ENCODE data around the gene OR10V1. TPM values are rescaled to one million over a fixed set of nuclear protein-coding genes. Genes with fewer than 3 reads are reported as not detected.

The OR10V1 gene
- total and polyA plus RNA-seq, 2 of the 4 experiments (the other 2 are of a cell fraction) = not detected

- TF ChIP-seq, protein P1, sequence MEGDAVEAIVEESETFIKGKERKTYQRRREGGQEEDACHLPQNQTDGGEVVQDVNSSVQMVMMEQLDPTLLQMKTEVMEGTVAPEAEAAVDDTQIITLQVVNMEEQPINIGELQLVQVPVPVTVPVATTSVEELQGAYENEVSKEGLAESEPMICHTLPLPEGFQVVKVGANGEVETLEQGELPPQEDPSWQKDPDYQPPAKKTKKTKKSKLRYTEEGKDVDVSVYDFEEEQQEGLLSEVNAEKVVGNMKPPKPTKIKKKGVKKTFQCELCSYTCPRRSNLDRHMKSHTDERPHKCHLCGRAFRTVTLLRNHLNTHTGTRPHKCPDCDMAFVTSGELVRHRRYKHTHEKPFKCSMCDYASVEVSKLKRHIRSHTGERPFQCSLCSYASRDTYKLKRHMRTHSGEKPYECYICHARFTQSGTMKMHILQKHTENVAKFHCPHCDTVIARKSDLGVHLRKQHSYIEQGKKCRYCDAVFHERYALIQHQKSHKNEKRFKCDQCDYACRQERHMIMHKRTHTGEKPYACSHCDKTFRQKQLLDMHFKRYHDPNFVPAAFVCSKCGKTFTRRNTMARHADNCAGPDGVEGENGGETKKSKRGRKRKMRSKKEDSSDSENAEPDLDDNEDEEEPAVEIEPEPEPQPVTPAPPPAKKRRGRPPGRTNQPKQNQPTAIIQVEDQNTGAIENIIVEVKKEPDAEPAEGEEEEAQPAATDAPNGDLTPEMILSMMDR (conservative IDR thresholded peaks at IDR 0.05; ENCODE audit: low read depth, low read length) = no peak
- TF ChIP-seq, protein P2, sequence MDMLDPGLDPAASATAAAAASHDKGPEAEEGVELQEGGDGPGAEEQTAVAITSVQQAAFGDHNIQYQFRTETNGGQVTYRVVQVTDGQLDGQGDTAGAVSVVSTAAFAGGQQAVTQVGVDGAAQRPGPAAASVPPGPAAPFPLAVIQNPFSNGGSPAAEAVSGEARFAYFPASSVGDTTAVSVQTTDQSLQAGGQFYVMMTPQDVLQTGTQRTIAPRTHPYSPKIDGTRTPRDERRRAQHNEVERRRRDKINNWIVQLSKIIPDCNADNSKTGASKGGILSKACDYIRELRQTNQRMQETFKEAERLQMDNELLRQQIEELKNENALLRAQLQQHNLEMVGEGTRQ (IDR thresholded peaks at IDR 0.05; ENCODE audit: low read depth, low read length) = no peak
- TF ChIP-seq RAD21 (IDR thresholded peaks at IDR 0.05; ENCODE audit: low read length) = no peak
- no peak for TF ChIP-seq RCOR1 (IDR thresholded peaks at IDR 0.05; ENCODE audit: insufficient replicate concordance, low read length)
- no peak for TF ChIP-seq MAFK (IDR thresholded peaks at IDR 0.05; ENCODE audit: low read depth, low read length)
- TF ChIP-seq MAZ (IDR thresholded peaks at IDR 0.05; ENCODE audit: borderline replicate concordance, low read depth, low read length) = no peak
- TF ChIP-seq POLR2A (IDR thresholded peaks at IDR 0.05; ENCODE audit: low read depth, low read length) = no peak
- TF ChIP-seq NFE2L2 (IDR thresholded peaks at IDR 0.05; ENCODE audit: low read depth, low read length) = no peak
- TF ChIP-seq CHD1 (IDR thresholded peaks at IDR 0.05; ENCODE audit: low read depth, low read length) = no peak
- TF ChIP-seq SMC3 (IDR thresholded peaks at IDR 0.05; ENCODE audit: low read depth, low read length) = no peak
- TF ChIP-seq, protein P3, sequence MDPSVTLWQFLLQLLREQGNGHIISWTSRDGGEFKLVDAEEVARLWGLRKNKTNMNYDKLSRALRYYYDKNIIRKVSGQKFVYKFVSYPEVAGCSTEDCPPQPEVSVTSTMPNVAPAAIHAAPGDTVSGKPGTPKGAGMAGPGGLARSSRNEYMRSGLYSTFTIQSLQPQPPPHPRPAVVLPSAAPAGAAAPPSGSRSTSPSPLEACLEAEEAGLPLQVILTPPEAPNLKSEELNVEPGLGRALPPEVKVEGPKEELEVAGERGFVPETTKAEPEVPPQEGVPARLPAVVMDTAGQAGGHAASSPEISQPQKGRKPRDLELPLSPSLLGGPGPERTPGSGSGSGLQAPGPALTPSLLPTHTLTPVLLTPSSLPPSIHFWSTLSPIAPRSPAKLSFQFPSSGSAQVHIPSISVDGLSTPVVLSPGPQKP (IDR thresholded peaks at IDR 0.05; ENCODE audit: borderline replicate concordance, low read depth, low read length) = no peak
- no peak for TF ChIP-seq RFX5 (IDR thresholded peaks at IDR 0.05; ENCODE audit: low read depth, low read length)
- TF ChIP-seq FOS (IDR thresholded peaks at IDR 0.05; ENCODE audit: low read depth, low read length) = no peak
- TF ChIP-seq CEBPB (IDR thresholded peaks at IDR 0.05; ENCODE audit: low read depth, low read length) = no peak
- no peak for TF ChIP-seq BHLHE40 (IDR thresholded peaks at IDR 0.05; ENCODE audit: low read depth, low read length)
- Histone ChIP-seq H4K8ac (ENCODE audit: low read depth in 2 of 2, low read length in 2 of 2) (no peak overlapping the region), H3K23ac (ENCODE audit: low read depth, low read length) (no peak overlapping the region), H3K27me3 (ENCODE audit: control insufficient read depth, insufficient read depth, low read length) (no peaks in the 10 kb centered on the region), H2BK15ac (ENCODE audit: low read depth, low read length) (no peak overlapping the region), H3K9ac (ENCODE audit: low read depth, low read length) (no peak overlapping the region), H2BK20ac (ENCODE audit: low read depth, low read length) (no peak overlapping the region), H3K4me2 (ENCODE audit: low read depth, low read length) (no peak overlapping the region), H4K20me1 (ENCODE audit: insufficient read depth, low read length) (no peaks in the 10 kb centered on the region), H2BK5ac (ENCODE audit: low read depth, low read length, poor library complexity, severe bottlenecking) (no peak overlapping the region), H2BK120ac (ENCODE audit: low read depth, low read length) (no peak overlapping the region), H2AK9ac (replicated peaks; ENCODE audit: low read depth, low read length, poor library complexity) (no peak overlapping the region), H3K9me3 (ENCODE audit: control insufficient read depth, insufficient read depth, low read length) (no peaks in the 10 kb centered on the region), H3K36me3 (ENCODE audit: control insufficient read depth, insufficient read depth, low read length) (no peaks in the 10 kb centered on the region), H3K9me1 (ENCODE audit: insufficient read depth, low read length) (no peaks in the 10 kb centered on the region), H3K4ac (ENCODE audit: low read depth, low read length) (no peak overlapping the region), H2AK5ac (ENCODE audit: low read depth, low read length) (no peak overlapping the region), H3K18ac (ENCODE audit: low read depth, low read length) (no peak overlapping the region), H3K4me3 (ENCODE audit: insufficient read depth, low read depth, low read length) (no peak overlapping the region), H4K91ac (ENCODE audit: insufficient read depth, low read depth, low read length) (no peak overlapping the region), H3K4me1 (ENCODE audit: control insufficient read depth, insufficient read depth, low read length) (no peaks in the 10 kb centered on the region; the same call in 1 of the 2 replicates), H3K27ac (ENCODE audit: insufficient read depth, low read length) (no peak overlapping the region), H2AFZ (replicated peaks; ENCODE audit: low read length, poor library complexity) (no peak overlapping the region), H3K56ac (ENCODE audit: extremely low read depth, insufficient read depth, low read length) (no peak overlapping the region), H4K5ac (ENCODE audit: low read depth, low read length) (no peak overlapping the region), H3K14ac (replicated peaks; ENCODE audit: low read depth, low read length) (no peak overlapping the region), H3K79me1 (ENCODE audit: low read depth in 1 of 2, low read length in 2 of 2) (peaks cover 6 to 10% of the 10 kb centered on the region in 2 experiments; a peak in 3 of 4 replicates)
- dilution Hi-C loops (cut with HindIII; ENCODE audit: low sequenced_read_pairs, unreplicated experiment) (no loop called here), in situ Hi-C loops (cut with MboI; ENCODE audit: low sequenced_read_pairs) (loop anchor here (10.0 kb wide), 1 partner anchor 121 kb away; no protein-coding TSS in a partner anchor), intact Hi-C loops (cut with micrococcal nuclease) (no loop called here)
- DNase-seq = no peak
- CTCF ChIA-PET = no interaction called here
- POLR2A ChIA-PET (ENCODE audit: unreplicated experiment) = no interaction called here
- WGBS, 2 experiments (ENCODE audit: extremely low coverage in 2 of 2, insufficient read length in 1 of 2) = no CpG with 5 or more reads among the region's 2 CpGs
- no TSS peak for BruUV-seq (replicated peaks)
- no peak for ATAC-seq (ENCODE audit: low read depth)
Observed at GRCh38 chr11:59674291-59674690, 39.4 kb downstream of the OR10V1 start.
